Measurements from ENCODE around the gene MEGF6. TPM values are rescaled to one million over a fixed set of nuclear protein-coding genes. Genes with fewer than 3 reads are reported as not detected.

Gene MEGF6
- total and polyA plus RNA-seq, 2 of the 8 experiments (the other 6 are each of a cell fraction or from before 2014, with no cell fraction given) = 4.1 to 14.8 TPM

DNA sequence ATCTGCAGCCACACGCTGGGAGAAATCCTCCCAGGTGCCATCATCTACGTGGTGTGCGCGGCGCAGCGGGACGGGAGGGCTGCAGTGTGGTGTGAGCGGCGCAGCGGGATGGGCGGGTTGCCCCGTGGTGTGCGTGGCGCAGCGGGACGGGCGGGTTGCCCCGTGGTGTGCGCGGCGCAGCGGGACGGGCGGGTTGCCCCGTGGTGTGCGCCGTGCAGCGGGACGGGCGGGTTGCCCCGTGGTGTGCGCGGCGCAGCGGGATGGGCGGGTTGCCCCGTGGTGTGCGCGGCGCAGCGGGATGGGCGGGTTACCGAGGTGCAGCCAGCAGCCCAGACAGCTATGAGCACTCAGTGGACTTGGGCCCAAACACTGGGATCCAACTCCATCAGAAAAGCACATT lies 33.9 kb upstream of the MEGF6 start (continued):
- TF ChIP-seq, protein P1, sequence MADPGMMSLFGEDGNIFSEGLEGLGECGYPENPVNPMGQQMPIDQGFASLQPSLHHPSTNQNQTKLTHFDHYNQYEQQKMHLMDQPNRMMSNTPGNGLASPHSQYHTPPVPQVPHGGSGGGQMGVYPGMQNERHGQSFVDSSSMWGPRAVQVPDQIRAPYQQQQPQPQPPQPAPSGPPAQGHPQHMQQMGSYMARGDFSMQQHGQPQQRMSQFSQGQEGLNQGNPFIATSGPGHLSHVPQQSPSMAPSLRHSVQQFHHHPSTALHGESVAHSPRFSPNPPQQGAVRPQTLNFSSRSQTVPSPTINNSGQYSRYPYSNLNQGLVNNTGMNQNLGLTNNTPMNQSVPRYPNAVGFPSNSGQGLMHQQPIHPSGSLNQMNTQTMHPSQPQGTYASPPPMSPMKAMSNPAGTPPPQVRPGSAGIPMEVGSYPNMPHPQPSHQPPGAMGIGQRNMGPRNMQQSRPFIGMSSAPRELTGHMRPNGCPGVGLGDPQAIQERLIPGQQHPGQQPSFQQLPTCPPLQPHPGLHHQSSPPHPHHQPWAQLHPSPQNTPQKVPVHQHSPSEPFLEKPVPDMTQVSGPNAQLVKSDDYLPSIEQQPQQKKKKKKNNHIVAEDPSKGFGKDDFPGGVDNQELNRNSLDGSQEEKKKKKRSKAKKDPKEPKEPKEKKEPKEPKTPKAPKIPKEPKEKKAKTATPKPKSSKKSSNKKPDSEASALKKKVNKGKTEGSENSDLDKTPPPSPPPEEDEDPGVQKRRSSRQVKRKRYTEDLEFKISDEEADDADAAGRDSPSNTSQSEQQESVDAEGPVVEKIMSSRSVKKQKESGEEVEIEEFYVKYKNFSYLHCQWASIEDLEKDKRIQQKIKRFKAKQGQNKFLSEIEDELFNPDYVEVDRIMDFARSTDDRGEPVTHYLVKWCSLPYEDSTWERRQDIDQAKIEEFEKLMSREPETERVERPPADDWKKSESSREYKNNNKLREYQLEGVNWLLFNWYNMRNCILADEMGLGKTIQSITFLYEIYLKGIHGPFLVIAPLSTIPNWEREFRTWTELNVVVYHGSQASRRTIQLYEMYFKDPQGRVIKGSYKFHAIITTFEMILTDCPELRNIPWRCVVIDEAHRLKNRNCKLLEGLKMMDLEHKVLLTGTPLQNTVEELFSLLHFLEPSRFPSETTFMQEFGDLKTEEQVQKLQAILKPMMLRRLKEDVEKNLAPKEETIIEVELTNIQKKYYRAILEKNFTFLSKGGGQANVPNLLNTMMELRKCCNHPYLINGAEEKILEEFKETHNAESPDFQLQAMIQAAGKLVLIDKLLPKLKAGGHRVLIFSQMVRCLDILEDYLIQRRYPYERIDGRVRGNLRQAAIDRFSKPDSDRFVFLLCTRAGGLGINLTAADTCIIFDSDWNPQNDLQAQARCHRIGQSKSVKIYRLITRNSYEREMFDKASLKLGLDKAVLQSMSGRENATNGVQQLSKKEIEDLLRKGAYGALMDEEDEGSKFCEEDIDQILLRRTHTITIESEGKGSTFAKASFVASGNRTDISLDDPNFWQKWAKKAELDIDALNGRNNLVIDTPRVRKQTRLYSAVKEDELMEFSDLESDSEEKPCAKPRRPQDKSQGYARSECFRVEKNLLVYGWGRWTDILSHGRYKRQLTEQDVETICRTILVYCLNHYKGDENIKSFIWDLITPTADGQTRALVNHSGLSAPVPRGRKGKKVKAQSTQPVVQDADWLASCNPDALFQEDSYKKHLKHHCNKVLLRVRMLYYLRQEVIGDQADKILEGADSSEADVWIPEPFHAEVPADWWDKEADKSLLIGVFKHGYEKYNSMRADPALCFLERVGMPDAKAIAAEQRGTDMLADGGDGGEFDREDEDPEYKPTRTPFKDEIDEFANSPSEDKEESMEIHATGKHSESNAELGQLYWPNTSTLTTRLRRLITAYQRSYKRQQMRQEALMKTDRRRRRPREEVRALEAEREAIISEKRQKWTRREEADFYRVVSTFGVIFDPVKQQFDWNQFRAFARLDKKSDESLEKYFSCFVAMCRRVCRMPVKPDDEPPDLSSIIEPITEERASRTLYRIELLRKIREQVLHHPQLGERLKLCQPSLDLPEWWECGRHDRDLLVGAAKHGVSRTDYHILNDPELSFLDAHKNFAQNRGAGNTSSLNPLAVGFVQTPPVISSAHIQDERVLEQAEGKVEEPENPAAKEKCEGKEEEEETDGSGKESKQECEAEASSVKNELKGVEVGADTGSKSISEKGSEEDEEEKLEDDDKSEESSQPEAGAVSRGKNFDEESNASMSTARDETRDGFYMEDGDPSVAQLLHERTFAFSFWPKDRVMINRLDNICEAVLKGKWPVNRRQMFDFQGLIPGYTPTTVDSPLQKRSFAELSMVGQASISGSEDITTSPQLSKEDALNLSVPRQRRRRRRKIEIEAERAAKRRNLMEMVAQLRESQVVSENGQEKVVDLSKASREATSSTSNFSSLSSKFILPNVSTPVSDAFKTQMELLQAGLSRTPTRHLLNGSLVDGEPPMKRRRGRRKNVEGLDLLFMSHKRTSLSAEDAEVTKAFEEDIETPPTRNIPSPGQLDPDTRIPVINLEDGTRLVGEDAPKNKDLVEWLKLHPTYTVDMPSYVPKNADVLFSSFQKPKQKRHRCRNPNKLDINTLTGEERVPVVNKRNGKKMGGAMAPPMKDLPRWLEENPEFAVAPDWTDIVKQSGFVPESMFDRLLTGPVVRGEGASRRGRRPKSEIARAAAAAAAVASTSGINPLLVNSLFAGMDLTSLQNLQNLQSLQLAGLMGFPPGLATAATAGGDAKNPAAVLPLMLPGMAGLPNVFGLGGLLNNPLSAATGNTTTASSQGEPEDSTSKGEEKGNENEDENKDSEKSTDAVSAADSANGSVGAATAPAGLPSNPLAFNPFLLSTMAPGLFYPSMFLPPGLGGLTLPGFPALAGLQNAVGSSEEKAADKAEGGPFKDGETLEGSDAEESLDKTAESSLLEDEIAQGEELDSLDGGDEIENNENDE (IDR thresholded peaks at IDR 0.05; ENCODE audit: insufficient replicate concordance, low read length) = no peak
- TF ChIP-seq SAP30 (IDR thresholded peaks at IDR 0.05; ENCODE audit: insufficient read depth, insufficient replicate concordance, low read length) = no peak
- TF ChIP-seq FOSL1 (IDR thresholded peaks at IDR 0.05; ENCODE audit: insufficient read depth, low read depth, low read length) = no peak
- no peak for TF ChIP-seq EP300 (IDR thresholded peaks at IDR 0.05; ENCODE audit: borderline replicate concordance in 1 of 2, low read depth in 2 of 2, low read length in 2 of 2)

All from H1 (cell line).